K562 (cell line): ENCODE measurements around the gene SLC20A1. TPM values are rescaled to one million over a fixed set of nuclear protein-coding genes. Genes with fewer than 3 reads are reported as not detected.

Experiments used
- CBX3 ChIP-seq, 2 experiments: IDR thresholded peaks; 1 replicate in 1 of 2; 2 replicates in 1 of 2; pipeline ENCODE4 v1.6.1; 2012; ENCODE audit warnings: inconsistent platforms in 2 of 2, low read length in 2 of 2, borderline replicate concordance in 1 of 2, control low read depth in 1 of 2
- CHCHD3 ChIP-seq: fragments of 250-450 bp; sonication (Bioruptor Pico); IDR thresholded peaks from 2 replicates; pipeline ENCODE4 v2.1.2; 2022; ENCODE audit warnings: mild to moderate bottlenecking
- CTCF ChIP-seq, 3 experiments: IDR thresholded peaks in 2 of 3; conservative IDR thresholded peaks in 1 of 3; 2 replicates each; pipeline ENCODE4 v1.5.1; 2011 to 2012; ENCODE audit warnings: low read length in 3 of 3, mild to moderate bottlenecking in 3 of 3, control low read depth in 2 of 3, improper control_type of control experiment in 1 of 3, inconsistent platforms in 1 of 3, low read depth in 1 of 3, mixed read lengths in 1 of 3, moderate library complexity in 1 of 3; ENCODE audit not compliant: insufficient read depth in 2 of 3
- CXXC5 ChIP-seq: fragments of 250-450 bp; sonication (Bioruptor Pico); IDR thresholded peaks from 2 replicates; pipeline ENCODE4 v1.8.0; 2022; ENCODE audit warnings: inconsistent platforms, mild to moderate bottlenecking, moderate library complexity
- HCFC1 ChIP-seq: IDR thresholded peaks from 2 replicates; pipeline ENCODE4 v1.6.1; 2012; ENCODE audit warnings: low read depth, low read length, improper control_type of control experiment
- ILK ChIP-seq: fragments of 450-650 bp; IDR thresholded peaks from 2 replicates; pipeline ENCODE4 v1.6.1; 2016; ENCODE audit warnings: missing genetic modification characterization, low read depth, mild to moderate bottlenecking, missing compliant biosample characterization, moderate library complexity, borderline replicate concordance
- JUN ChIP-seq, 2 experiments: sonication (generic) in 1 of 2; formaldehyde crosslinking in 1 of 2; IDR thresholded peaks; 2 replicates each; pipeline versions ENCODE4 v1.6.1 to v1.8.0; 2012 to 2022; ENCODE audit warnings: borderline replicate concordance in 2 of 2, mild to moderate bottlenecking in 2 of 2, improper control_type of control experiment in 1 of 2, low read depth in 1 of 2, low read length in 1 of 2, missing genetic modification reagents in 1 of 2
- L3MBTL2 ChIP-seq: fragments of 450-650 bp; IDR thresholded peaks from 2 replicates; pipeline ENCODE4 v1.6.1; 2016; ENCODE audit warnings: mild to moderate bottlenecking, moderate library complexity
- MTA2 ChIP-seq: fragments of 450-650 bp; IDR thresholded peaks from 2 replicates; pipeline ENCODE4 v1.6.1; 2016; ENCODE audit warnings: low read depth
- NEUROD1 ChIP-seq: fragments of 150-350 bp; IDR thresholded peaks from 2 replicates; pipeline ENCODE4 v1.6.1; 2014; ENCODE audit warnings: borderline replicate concordance, low read length, low read depth; ENCODE audit not compliant: partially characterized antibody
- PTBP1 ChIP-seq: fragments of 200-400 bp; formaldehyde crosslinking; IDR thresholded peaks from 2 replicates; pipeline ENCODE4 v1.6.1; 2017; ENCODE audit warnings: low read depth, low read length
- RCOR1 ChIP-seq, 2 experiments: IDR thresholded peaks; 2 replicates each; pipeline ENCODE4 v1.6.1; 2012; ENCODE audit warnings: low read depth in 2 of 2, low read length in 2 of 2, borderline replicate concordance in 1 of 2, improper control_type of control experiment in 1 of 2
- SMAD3 ChIP-seq: fragments of 450-650 bp; formaldehyde crosslinking; conservative IDR thresholded peaks from 2 replicates; pipeline ENCODE4 v1.4.0; 2020; ENCODE audit warnings: mild to moderate bottlenecking
- SUPT5H ChIP-seq: fragments of 450-650 bp; IDR thresholded peaks from 2 replicates; pipeline ENCODE4 v1.6.1; 2016
- TAF9B ChIP-seq: fragments of 450-650 bp; IDR thresholded peaks from 2 replicates; pipeline ENCODE4 v1.6.1; 2018; ENCODE audit warnings: mild to moderate bottlenecking; ENCODE audit not compliant: partially characterized antibody
- TBP ChIP-seq: optimal IDR thresholded peaks from 2 replicates; pipeline ENCODE3; 2011; ENCODE audit warnings: low read depth, low read length, improper control_type of control experiment
- ZNF12 ChIP-seq: sonication (generic); formaldehyde crosslinking; IDR thresholded peaks from 2 replicates; pipeline ENCODE4 v1.4.0; 2020; ENCODE audit warnings: mild to moderate bottlenecking, missing genetic modification reagents
- ZNF311 ChIP-seq: fragments of 250-450 bp; sonication (Bioruptor Pico); IDR thresholded peaks from 2 replicates; pipeline ENCODE4 v1.4.0; 2020; ENCODE audit warnings: mild to moderate bottlenecking, moderate library complexity
- ZNF431 ChIP-seq: sonication (generic); formaldehyde crosslinking; IDR thresholded peaks from 2 replicates; pipeline ENCODE4 v1.8.0; 2022; ENCODE audit warnings: mild to moderate bottlenecking, missing genetic modification reagents
- polyA plus RNA-seq, 8 experiments: library from polyadenylated mRNA; depleted of rRNA in 4 of 8; stranded (reverse) in 5 of 8; unstranded in 3 of 8; fragments of >200 nt; fragmentation: Nextera tagmentation in 2 of 8; fragmentation: Illumina TruSeq in 1 of 8; extraction: Ambion mirVana in 2 of 8; extraction: Trizol in 1 of 8; gene quantifications; 2 replicates each; pipeline versions ENCODE4 v1.2.1 to v1.2.3, GENCODE V29; 2011 to 2014; ENCODE audit warnings: inconsistent platforms in 1 of 8, missing spikeins in 1 of 8
- total RNA-seq, 7 experiments: library from RNA; depleted of rRNA in 6 of 7; stranded (reverse); fragments of >200 nt in 6 of 7; fragmentation: Illumina TruSeq in 2 of 7; extraction: Trizol in 2 of 7; gene quantifications; 2 replicates each; pipeline versions ENCODE4 v1.2.1 to v1.2.3, GENCODE V29; 2011 to 2021; ENCODE audit warnings: low replicate concordance in 1 of 7
- TF ChIP-seq, protein P1 (sequence below): IDR thresholded peaks from 2 replicates; pipeline ENCODE4 v1.6.1; 2011; ENCODE audit warnings: borderline replicate concordance, low read depth, mild to moderate bottlenecking, moderate library complexity, low read length; ENCODE audit not compliant: insufficient read depth, poor library complexity, severe bottlenecking
- TF ChIP-seq, protein P2 (sequence below): sonication (generic); formaldehyde crosslinking; IDR thresholded peaks from 2 replicates; pipeline ENCODE4 v1.8.0; 2022; ENCODE audit warnings: mild to moderate bottlenecking, missing genetic modification reagents, borderline replicate concordance

The SLC20A1 gene
- total and polyA plus RNA-seq, 9 of the 15 experiments (the other 6 are each of a cell fraction or from before 2014, with no cell fraction given): 53.8 to 150 (median 74.7) TPM

DNA sequence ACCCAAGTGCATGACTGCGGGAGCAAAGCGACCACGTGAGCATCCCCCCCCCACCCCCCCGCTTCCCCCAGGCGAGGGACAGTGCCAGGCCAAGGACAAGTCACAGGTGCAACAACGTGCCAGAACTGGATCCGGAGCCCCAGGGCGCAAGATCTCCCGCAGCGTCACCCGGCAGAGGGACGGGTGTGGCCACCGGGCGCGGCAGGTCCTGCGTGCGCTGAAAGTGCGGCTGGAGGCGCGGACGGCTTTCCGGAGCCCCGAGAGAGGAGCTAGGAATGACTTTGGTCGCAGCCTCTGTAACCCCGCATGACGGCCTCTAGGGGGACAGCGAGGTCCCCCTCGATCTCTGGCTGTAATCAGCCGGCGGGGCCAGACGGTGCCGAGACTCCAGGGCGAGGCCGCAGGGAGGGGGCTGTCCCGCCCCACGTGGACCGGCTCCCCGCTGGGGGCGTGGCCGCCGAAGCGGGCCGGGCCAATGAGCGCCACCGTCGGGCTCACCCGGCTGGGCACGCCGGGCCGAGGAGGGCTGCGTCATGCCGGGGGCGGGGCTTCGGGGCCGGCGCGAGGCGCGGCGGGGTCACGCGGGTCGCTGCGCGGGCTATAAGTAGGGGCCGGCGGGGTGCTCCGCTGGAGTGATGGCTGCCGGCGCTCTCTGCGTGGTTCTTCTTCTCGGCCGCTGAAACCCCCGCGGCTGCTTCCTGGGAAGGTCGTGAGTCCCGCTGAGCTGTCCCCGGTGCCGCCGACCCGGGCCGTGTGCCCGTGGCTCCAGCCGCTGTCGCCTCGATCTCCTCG lies at the start of gene SLC20A1 (continued):
- TF ChIP-seq JUN (IDR thresholded peaks at IDR 0.05; ENCODE audit: borderline replicate concordance, low read depth, low read length) (peak; percentile 67; the same call in 1 of the 2 replicates), JUN (CRISPR knock-in tag; IDR thresholded peaks at IDR 0.05; ENCODE audit: borderline replicate concordance) (no peak), CXXC5 (peak; percentile 93), CBX3 (IDR thresholded peaks at IDR 0.05; ENCODE audit: borderline replicate concordance in 1 of 2, low read length in 2 of 2) (peak in 1 of 2 experiments; percentile 30; a peak in 1 of 3 replicates), SUPT5H (peak; percentile 96), CHCHD3 (0 out of 2 replicates have a peak, but pooled peaks have one; percentile 71), MTA2 (no peak), RCOR1 (IDR thresholded peaks at IDR 0.05; ENCODE audit: borderline replicate concordance in 1 of 2, low read depth in 2 of 2, low read length in 2 of 2) (0 out of 4 replicates have a peak, but pooled peaks of 1 of the 2 experiments have one; percentile 39), ZNF311 (CRISPR knock-in tag) (0 out of 2 replicates have a peak, but pooled peaks have one; percentile 20), TAF9B (peak; percentile 43), CTCF (IDR thresholded peaks at IDR 0.05 in 2 of 3, conservative IDR thresholded peaks at IDR 0.05 in 1 of 3; ENCODE audit: insufficient read depth in 2 of 3, low read depth in 1 of 3, low read length in 3 of 3) (peak; percentile 74 to 81 (median 79)), L3MBTL2 (peak; percentile 90), PTBP1 (no peak), HCFC1 (peak; percentile 13; the same call in 1 of the 2 replicates), ZNF12 (CRISPR knock-in tag) (0 out of 2 replicates have a peak, but pooled peaks have one; percentile 4), TBP (peak; percentile 99), ZNF431 (CRISPR knock-in tag) (0 out of 2 replicates have a peak, but pooled peaks have one; percentile 54), NEUROD1 (no peak), SMAD3 (CRISPR knock-in tag) (0 out of 2 replicates have a peak, but pooled peaks have one; percentile 70), ILK (tag) (no peak)
- TF ChIP-seq, protein P1, sequence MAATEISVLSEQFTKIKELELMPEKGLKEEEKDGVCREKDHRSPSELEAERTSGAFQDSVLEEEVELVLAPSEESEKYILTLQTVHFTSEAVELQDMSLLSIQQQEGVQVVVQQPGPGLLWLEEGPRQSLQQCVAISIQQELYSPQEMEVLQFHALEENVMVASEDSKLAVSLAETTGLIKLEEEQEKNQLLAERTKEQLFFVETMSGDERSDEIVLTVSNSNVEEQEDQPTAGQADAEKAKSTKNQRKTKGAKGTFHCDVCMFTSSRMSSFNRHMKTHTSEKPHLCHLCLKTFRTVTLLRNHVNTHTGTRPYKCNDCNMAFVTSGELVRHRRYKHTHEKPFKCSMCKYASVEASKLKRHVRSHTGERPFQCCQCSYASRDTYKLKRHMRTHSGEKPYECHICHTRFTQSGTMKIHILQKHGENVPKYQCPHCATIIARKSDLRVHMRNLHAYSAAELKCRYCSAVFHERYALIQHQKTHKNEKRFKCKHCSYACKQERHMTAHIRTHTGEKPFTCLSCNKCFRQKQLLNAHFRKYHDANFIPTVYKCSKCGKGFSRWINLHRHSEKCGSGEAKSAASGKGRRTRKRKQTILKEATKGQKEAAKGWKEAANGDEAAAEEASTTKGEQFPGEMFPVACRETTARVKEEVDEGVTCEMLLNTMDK: peak; percentile 9
- TF ChIP-seq, protein P2, sequence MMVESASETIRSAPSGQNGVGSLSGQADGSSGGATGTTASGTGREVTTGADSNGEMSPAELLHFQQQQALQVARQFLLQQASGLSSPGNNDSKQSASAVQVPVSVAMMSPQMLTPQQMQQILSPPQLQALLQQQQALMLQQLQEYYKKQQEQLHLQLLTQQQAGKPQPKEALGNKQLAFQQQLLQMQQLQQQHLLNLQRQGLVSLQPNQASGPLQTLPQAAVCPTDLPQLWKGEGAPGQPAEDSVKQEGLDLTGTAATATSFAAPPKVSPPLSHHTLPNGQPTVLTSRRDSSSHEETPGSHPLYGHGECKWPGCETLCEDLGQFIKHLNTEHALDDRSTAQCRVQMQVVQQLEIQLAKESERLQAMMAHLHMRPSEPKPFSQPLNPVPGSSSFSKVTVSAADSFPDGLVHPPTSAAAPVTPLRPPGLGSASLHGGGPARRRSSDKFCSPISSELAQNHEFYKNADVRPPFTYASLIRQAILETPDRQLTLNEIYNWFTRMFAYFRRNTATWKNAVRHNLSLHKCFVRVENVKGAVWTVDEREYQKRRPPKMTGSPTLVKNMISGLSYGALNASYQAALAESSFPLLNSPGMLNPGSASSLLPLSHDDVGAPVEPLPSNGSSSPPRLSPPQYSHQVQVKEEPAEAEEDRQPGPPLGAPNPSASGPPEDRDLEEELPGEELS (CRISPR knock-in tag): 0 out of 2 replicates have a peak, but pooled peaks have one; percentile 43
